ENCODE results near the gene GALNT2.

- no peak for TF ChIP-seq CTCF (IDR thresholded peaks at IDR 0.05)
- TF ChIP-seq JUNB (IDR thresholded peaks at IDR 0.05): no peak
- TF ChIP-seq RAD21 (conservative IDR thresholded peaks at IDR 0.05 in 1 of 2, IDR thresholded peaks at IDR 0.05 in 1 of 2): no peak
- TF ChIP-seq NR3C1 (IDR thresholded peaks at IDR 0.05): no peak
- TF ChIP-seq POLR2A (IDR thresholded peaks at IDR 0.05; ENCODE audit: low read length): no peak
- TF ChIP-seq CBX2 (IDR thresholded peaks at IDR 0.05; ENCODE audit: borderline replicate concordance, low read depth): no peak
- no peak for TF ChIP-seq MYC (IDR thresholded peaks at IDR 0.05; ENCODE audit: borderline replicate concordance, low read length)
- TF ChIP-seq ESRRA (IDR thresholded peaks at IDR 0.05; ENCODE audit: borderline replicate concordance, low read length): no peak
- TF ChIP-seq TP53 (CRISPR knock-in tag; IDR thresholded peaks at IDR 0.05): no peak
- no peak for TF ChIP-seq RCOR1 (IDR thresholded peaks at IDR 0.05; ENCODE audit: low read depth, low read length)
- no peak for TF ChIP-seq REST (IDR thresholded peaks at IDR 0.05)
Measured at GRCh38 chr1:230085178-230085515, 18.1 kb downstream of the GALNT2 start.

Data from A549 (cell line).